Activated CD4-positive, alpha-beta T cell treated with anti-CD3 and anti-CD28 coated beads for 4 hours (primary cell): ENCODE measurements around the gene BORCS6.
A peak's percentile ranks its signal among the peaks of the same experiment; 100 is the strongest.

Experiments used
- DNase-seq, 2 donors: peaks; one replicate each; pipeline ENCODE4 v3.0.0-alpha.2; 2020

The BORCS6 gene

GRCh38 chr17:8141741-8142140 lies 48.2 kb downstream of the BORCS6 start:
- DNase-seq, result no peak

GRCh38 chr17:8141045-8141444 lies 48.9 kb downstream of the BORCS6 start:
- DNase-seq, result no peak

- no peak for DNase-seq
Measured at GRCh38 chr17:8140065-8141029, 49.6 kb downstream of the BORCS6 start.

GRCh38 chr17:8138672-8139371 lies 51.2 kb downstream of the BORCS6 start:
- DNase-seq, result peak; percentile 92

GRCh38 chr17:8138374-8138671 lies 51.7 kb downstream of the BORCS6 start:
- no peak for DNase-seq
